GM15510 (cell line): ENCODE measurements around the gene RALGAPA2.

Experiments
- POLR2A ChIP-seq: IDR thresholded peaks from 3 replicates; pipeline ENCODE4 v1.6.1; 2011; ENCODE audit warnings: borderline replicate concordance; ENCODE audit not compliant: insufficient read length; ENCODE audit errors: extremely low read depth

RALGAPA2 gene

GRCh38 chr20:20630551-20630950 lies 81.9 kb downstream of the RALGAPA2 start:
- TF ChIP-seq POLR2A: no peak

- TF ChIP-seq POLR2A: no peak
Measured at GRCh38 chr20:20629556-20630188, 82.8 kb downstream of the RALGAPA2 start.

- TF ChIP-seq POLR2A: no peak
Measured at GRCh38 chr20:20628314-20628713, 84.1 kb downstream of the RALGAPA2 start.

- TF ChIP-seq POLR2A: no peak
Measured at GRCh38 chr20:20627471-20627870, 85.0 kb downstream of the RALGAPA2 start.

- no peak for TF ChIP-seq POLR2A
Measured at GRCh38 chr20:20624914-20625313, 87.5 kb downstream of the RALGAPA2 start.

GRCh38 chr20:20621195-20621594 lies 91.2 kb downstream of the RALGAPA2 start:
- TF ChIP-seq POLR2A: no peak

- no peak for TF ChIP-seq POLR2A
Measured at GRCh38 chr20:20614391-20614790, 98.1 kb downstream of the RALGAPA2 start.

- TF ChIP-seq POLR2A: no peak
Measured at GRCh38 chr20:20612251-20612650, 100.2 kb downstream of the RALGAPA2 start.

GRCh38 chr20:20611167-20611566 lies 101.3 kb downstream of the RALGAPA2 start:
- TF ChIP-seq POLR2A: no peak

GRCh38 chr20:20609522-20609921 lies 102.9 kb downstream of the RALGAPA2 start:
- TF ChIP-seq POLR2A: no peak

GRCh38 chr20:20608641-20609040 lies 103.8 kb downstream of the RALGAPA2 start:
- TF ChIP-seq POLR2A: no peak

- no peak for TF ChIP-seq POLR2A
Measured at GRCh38 chr20:20608041-20608440, 104.4 kb downstream of the RALGAPA2 start.

GRCh38 chr20:20606881-20607280 lies 105.6 kb downstream of the RALGAPA2 start:
- TF ChIP-seq POLR2A: no peak

- TF ChIP-seq POLR2A: no peak
Measured at GRCh38 chr20:20606050-20606449, 106.4 kb downstream of the RALGAPA2 start.

- TF ChIP-seq POLR2A: no peak
Measured at GRCh38 chr20:20604907-20605306, 107.5 kb downstream of the RALGAPA2 start.

GRCh38 chr20:20604357-20604756 lies 108.1 kb downstream of the RALGAPA2 start:
- no peak for TF ChIP-seq POLR2A
